HG02763 (cell line): ENCODE data around the gene PPP2R2B.

Experiments used
- ATAC-seq: cut with Tn5 transposase; IDR thresholded peaks from one replicate; pipeline ENCODE4 v1.9.1; 2021; ENCODE audit warnings: mild to moderate bottlenecking, moderate library complexity; ENCODE audit not compliant: unreplicated experiment

PPP2R2B gene

GRCh38 chr5:146878476-146879172 lies at the start of gene PPP2R2B:
TSS of gene PPP2R2B (minus strand) at chr5:146878757.
- no peak for ATAC-seq

GRCh38 chr5:146924132-146924531 lies 45.6 kb upstream of the PPP2R2B start:
- ATAC-seq, result no peak

- ATAC-seq, result no peak
Measured at GRCh38 chr5:146921225-146921624, 42.7 kb upstream of the PPP2R2B start.

- ATAC-seq, result no peak
Measured at GRCh38 chr5:146920351-146920881, 41.9 kb upstream of the PPP2R2B start.

GRCh38 chr5:146919304-146919703 lies 40.7 kb upstream of the PPP2R2B start:
- ATAC-seq, result no peak

GRCh38 chr5:146917931-146918330 lies 39.4 kb upstream of the PPP2R2B start:
- ATAC-seq, result no peak

GRCh38 chr5:146912874-146913273 lies 34.3 kb upstream of the PPP2R2B start:
- ATAC-seq, result no peak

DNA sequence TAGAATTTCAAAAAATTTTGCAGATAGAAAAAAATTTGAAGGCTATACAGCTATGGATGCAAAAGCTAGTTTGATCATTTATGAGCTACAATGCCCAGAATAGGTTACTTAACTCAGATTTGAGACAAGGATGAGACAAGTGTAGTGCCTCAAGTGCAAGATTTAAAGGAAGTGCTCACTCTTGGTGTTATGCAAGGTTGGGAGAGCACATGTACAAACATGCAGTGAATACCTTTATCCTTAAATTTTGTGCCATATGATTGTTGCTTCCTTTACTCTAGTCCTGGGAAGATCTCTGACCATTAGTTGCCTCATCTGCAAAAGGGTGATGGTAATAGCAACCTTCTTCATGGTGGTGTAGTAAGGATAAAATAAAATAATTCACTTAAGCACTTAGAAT lies 31.7 kb upstream of the PPP2R2B start:
- no peak for ATAC-seq

DNA sequence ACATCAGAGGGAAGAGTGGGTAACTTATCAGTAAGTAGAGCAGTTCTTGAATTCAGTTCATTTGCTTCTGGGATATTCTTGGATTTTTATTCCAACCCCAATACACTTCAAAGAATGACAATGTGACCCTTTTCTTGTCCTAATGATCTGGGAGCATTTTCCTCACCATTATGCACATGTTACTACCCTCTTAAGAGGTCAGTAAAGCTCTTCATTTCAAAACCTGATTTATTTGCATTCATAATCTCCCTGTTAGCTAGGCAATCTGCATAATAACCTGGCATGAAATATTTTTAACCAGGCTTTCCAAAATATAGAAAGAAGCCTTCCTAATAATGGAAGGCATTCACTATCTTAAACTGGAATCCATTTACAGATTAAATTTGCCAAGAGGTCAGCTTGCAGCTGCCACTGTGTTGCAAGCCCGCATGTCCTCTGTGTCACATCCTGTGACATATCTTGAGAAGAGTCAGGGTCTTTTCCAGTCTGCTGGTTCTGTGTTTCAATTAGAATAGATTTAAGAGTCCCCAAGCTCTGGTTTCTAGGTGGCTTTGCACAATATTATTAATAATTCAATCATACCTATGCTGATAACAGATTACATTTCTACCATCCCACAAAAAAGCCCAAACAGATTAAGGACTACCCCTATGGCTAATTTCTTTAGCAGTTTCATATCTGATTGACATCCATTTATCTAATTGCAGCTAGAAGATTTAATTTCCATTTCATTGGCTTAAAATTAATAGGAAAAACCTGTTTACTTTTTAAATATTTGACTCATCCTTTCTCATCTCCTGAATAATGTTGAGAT lies 30.9 kb upstream of the PPP2R2B start:
- ATAC-seq, result no peak

DNA sequence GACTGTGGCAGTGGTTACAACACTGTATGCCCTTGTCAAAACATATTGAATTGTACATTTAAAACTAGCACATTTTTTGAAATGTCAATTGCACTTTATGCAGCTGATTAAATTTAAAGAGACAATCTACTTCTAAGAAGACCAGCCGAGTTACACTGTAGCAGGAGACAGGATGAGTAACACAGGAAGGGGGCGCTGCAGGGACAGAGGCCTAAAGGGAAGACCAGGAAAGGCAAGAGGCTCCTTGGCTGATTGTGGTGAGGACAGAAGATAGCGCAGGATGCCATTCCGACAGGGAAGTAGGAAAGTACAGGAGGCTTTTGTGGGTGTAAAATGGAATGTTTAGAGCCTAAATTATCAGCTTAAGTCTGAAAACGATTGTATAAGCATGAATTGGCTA lies 28.2 kb upstream of the PPP2R2B start:
- ATAC-seq, result no peak

DNA sequence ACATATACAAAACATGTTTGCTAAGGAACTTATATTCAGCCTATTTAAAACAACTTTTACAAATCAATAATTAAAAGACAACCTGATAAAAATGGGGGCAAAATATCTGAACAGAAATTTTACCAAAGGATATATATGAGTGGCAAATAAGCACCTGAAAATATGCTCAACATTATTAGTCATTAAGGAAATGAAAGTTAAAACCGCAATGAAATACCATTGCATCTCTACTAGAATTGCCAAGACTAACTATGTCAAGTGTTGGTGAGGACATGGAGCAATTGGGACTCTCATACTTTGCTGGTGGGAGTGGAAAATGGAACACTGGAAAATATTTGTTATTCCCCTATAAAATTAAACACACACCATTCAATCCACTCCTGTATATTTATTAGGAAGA lies 26.3 kb upstream of the PPP2R2B start:
- no peak for ATAC-seq

DNA sequence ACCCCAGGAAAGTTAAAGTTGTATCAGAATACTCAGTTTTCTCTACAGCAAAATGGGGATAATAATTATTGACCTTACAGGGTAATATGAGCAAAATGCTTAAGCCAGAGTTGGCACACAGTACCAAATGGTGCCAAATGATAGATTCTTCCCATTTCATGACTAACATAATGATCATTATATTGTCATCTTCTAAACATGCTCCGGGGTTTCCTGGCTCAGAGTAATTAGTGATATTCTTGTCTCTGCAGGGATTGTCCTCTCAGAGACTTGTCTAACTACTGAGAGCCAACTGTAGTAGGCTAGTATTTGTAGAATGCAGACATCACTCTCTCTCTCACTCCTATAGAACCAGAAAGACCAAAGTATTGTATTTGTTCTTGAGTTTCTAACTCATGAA lies 25.2 kb upstream of the PPP2R2B start:
- ATAC-seq, result no peak

GRCh38 chr5:146902471-146902870 lies 23.9 kb upstream of the PPP2R2B start:
- no peak for ATAC-seq

DNA sequence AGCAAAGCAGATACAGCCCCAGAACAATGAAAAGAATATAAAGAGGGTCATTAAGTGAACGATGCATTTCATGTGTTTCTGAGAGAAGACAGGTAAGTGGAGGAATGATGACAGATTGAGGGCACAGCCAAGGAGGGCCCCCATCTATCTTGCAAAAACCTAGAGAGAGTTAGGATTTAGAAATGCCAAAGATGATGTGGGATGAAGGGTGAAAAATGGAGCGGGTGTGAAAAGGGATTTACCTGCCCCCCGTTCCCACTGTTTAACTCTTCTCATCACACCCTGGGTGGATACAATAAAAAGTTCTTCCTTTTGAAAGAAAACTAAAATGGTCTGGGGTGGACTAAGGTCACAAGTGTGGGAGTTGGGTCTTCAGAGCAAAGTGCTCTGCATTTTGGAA lies 18.5 kb upstream of the PPP2R2B start:
- no peak for ATAC-seq

- ATAC-seq, result no peak
Measured at GRCh38 chr5:146894753-146895521, 16.4 kb upstream of the PPP2R2B start.

DNA sequence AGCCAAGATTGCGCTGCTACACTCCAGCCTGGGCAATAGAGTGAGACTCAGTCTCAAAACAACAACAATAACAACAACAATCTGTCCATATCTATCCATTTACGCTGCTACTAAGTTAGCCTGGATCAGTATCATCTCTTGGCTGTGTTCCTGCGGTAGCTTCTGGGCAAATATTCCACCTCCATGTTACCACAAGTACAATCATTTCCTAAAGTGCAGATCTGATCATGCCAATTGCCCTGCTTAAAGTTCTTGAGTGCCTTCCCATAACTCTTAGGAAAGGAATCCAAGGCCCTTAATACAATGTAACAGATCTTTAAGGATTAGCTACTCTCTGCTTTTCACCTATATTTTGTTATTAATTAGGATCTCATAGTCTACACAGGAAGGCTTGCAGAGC lies 15.4 kb upstream of the PPP2R2B start:
- no peak for ATAC-seq

DNA sequence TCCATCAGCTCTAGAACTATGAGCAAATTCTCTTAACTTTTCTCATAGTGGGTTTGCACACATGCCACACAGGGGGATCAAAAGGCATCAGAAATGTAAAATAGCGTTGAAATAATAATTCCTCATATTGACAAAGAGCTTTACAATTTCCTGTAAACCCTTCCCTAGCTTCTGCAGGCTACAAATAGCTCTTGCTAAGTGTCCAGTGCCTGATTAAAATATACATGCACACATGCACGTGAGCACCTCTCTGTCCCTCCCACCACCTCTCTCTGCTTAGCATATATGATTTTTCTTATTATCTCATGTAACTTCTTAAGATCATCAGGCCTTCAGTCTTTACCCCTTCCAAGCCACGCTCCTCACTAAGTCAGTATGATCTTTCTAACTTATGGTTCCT lies 13.7 kb upstream of the PPP2R2B start:
- no peak for ATAC-seq

GRCh38 chr5:146891511-146891910 lies 13.0 kb upstream of the PPP2R2B start:
- no peak for ATAC-seq

DNA sequence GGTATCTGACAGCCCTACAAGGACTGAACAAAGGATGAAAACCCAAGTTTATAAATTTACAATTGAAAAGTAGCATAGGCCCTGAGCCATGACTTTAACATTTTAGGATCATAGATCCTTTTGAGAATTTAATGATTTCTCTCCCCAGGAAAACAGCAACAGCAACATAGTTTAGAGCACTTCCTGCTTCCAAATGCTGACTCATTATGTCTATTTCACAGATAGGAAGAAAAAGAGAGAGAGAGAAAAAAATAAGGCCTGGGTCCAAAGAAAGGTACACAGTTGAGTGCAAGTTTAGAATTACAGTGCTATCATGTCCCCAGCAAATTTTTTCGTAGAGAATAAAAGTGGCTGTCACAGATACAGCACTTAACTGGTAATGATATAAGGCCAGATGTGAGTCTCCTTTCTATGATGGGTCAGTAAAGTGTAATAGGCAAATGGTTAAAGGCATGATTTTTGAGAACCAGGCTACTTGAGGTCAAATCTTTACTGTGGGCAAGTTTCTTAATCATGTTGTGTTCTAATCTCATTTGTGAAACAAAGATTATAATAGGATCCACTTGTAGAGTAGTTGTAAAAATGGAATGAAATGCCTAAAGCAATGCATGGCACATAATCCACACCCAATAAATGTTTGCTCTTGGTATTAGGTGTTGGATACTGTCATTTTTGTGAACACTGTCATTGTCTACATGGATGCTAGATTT lies 12.3 kb upstream of the PPP2R2B start:
- ATAC-seq, result no peak

GRCh38 chr5:146890066-146890465 lies 11.5 kb upstream of the PPP2R2B start:
- no peak for ATAC-seq

DNA sequence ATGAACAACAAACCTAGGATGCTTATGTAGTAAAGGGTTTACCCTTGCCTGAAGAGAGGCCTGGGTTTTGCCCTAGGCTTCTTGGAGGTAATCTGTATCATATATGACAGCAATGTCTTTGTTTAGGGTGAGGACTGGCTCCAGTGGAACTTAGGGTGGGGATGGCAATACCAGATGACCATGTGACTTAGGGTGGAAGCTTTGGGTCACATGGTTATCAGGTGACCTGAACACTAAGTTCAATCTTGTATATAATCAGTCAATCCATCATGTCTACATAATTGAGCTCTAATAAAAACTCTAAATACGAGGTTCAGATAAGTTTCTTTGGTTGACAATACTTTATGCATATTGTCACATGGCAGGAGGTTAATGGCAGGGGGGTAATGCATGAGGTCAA lies 10.6 kb upstream of the PPP2R2B start:
- ATAC-seq, result no peak
